ENCODE measurements around the gene OR1F1.
"Not testable (repeated sequence)": the region's sequence is repeated elsewhere in the genome, so short reads cannot be mapped to it uniquely, and the experiment has no call there.

Gene OR1F1

DNA sequence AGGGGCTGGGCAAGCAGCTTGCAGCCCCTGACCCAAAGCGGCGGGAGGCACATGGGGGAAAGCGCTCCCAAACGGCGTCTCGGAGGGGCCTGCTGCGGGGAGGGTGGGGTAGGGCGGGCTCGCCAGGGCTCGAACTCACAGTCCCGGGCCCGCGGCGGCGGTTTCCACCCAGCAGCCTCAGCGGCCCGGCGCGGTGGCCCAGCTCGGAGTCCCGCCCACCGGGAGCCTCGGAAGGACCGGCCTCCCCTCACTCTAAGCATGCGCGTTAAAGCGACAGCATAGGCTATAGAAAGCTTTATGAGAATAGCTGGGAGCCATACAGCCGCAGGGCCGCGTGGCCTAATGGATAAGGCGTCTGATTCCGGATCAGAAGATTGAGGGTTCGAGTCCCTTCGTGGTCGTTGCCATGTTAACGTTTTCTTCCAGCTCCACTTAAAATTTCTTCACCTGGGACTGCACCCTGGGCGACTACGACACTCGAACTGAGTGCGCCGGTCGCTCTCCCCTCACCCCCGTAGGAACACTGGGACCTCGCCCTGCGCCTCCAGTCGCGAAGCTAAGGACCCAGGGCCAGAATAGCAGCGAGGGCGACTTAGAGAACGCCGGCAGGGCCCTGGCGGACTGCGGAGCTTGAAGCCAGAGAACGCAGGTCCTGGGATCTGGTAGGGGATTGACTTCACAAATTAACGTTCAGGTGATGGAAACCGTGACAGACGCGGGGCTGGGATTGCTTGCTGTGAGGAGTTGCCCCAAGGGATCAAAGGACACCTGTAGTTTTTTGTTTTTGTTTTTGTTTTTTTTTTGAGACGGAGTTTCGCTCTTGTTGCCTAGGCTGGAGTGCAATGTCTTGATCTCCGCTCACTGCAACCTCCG is 37.4 kb upstream of the OR1F1 start:
- peak; percentile 95 for DNase-seq (ENCODE audit: low read depth)

DNA sequence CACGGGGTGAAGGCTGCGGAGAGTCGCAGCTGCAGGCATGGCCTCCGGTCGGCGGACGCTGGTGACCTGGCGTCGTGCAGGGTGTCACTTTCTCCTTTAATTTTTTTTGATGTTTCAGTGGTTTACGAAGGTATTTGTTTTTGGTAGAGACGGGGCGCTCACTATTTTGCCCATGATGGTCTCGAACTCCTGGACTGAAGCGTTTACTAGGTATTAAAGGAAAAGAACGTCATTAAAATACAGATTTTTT is 36.1 kb upstream of the OR1F1 start:
- DNase-seq (ENCODE audit: low read depth), result no peak

DNA sequence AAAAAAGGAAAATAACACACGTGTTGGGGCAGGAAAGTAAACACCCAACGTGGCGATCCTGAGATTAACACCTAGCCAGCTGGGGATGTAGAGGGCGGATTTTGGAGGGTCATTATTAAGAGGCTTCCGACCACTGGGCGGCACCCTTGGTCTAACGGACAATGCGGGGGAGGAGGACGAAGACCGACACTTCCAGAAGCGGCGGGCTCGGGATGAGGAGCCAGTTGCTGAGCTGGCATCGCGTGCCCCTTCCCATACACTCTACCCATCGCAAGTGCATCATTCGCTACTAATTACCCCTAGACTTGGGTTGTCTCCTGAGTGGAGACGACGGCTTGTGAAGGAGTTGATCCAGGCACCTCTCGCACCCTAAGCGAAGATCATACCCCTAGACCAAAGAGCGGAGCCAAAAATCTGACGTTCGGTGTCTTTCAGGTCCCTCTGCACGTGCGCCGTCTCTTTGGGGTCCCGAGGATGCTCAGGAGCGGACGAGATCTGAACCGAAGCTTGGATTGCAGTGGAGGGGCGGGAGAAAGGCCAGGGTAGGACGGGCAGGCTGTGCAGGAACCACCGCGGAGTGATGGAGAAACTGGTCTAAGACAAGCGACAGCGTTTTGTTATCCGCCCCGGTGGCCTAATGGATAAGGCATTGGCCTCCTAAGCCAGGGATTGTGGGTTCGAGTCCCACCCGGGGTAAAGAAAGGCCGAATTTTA is 35.6 kb upstream of the OR1F1 start:
- peak; percentile 75 for DNase-seq (ENCODE audit: low read depth)

DNA sequence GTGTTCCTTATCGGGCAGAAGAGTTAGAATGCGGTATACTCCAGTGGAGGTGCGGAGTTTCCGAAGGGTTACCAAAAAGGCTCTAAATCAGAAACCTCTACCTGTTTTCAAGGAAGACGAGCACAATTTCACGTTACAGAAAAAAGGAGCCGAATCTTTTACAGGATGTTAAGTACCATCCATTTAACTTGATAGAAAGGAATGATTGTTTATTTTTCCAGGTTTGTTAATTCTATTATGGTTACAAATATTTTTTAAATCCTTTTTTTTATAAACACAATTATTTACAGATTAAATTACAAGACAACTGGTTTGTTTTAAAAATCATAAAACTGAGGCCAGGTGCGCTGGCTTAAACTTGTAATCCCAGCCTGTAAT is 35.0 kb upstream of the OR1F1 start:
- DNase-seq (ENCODE audit: low read depth), result no peak

DNA sequence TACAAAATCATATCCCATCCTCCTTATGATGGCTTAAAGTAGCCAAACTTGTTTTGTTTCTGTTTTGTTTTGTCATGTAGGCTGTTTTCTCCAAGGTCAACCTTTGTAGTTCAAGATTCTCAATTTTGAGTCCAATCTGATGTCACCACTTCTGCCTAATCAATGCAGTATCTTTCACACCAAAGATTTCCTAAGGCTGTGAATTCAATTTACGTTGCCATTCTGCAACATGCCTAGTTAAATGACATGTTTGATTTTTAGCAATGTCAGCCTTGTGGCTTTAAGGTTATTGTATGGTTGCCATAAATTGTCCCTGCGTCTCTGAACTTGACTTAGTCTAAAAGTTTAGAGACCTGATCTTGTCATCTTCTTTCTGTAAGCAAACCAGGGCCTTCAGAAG is 32.8 kb upstream of the OR1F1 start:
- no peak for DNase-seq (ENCODE audit: low read depth)

DNA sequence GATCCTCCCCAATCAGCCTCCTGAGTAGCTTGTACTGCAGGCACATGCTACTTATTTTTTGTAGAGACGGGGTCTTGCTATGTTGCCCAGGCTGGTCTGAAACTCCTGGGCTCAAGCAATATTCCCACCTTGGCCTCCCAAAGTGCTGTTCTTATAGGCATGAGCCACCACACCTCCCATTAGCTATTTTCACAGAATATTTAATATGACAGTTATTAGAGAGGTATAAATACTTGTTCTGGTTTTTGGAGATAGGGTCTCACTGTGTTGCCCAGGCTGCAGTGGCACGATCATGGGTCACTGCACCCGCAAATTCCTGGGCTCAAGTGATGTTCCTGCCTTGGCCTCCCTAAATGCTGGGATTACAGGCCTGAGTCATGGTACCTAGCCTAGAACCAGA is 32.0 kb upstream of the OR1F1 start:
- no peak for DNase-seq (ENCODE audit: low read depth)

DNA sequence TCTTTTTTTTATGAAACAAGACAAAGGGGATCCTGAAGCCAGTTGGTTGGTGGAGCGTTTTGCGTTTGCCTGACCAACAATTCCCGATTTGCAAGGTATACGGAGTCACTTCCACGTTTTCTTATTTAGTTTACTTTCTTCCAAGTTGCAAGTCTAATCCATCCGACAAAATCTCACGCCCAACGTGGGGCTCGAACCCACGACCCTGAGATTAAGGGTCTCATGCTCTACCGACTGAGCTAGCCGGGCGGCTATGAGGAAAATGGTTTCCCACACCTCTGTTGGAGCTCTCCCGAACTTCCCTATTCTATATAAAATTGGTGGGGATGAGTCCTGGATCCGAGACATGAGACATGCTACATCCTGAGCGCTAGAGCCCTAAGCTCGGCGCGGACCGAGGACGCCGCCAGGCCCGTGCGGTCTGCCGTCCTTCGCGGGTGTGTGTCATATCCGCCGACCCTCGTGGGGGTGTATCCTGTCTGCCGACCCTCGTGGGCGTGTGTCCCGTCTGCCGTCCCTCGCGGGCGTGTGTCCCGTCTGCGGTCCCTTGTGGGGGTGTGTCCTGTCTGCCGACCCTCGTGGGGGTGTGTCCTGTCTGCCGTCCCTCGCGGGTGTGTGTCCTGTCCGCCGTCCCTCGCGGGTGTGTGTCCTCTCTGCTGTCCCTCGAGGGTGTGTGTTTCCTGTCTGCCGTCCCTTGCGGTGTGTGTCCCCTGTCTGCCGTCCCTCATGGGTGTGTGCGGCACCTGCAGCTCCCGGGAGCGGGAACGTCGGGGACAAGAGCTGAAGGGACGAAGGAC is 30.6 kb upstream of the OR1F1 start:
- no peak for DNase-seq (ENCODE audit: low read depth)

DNA sequence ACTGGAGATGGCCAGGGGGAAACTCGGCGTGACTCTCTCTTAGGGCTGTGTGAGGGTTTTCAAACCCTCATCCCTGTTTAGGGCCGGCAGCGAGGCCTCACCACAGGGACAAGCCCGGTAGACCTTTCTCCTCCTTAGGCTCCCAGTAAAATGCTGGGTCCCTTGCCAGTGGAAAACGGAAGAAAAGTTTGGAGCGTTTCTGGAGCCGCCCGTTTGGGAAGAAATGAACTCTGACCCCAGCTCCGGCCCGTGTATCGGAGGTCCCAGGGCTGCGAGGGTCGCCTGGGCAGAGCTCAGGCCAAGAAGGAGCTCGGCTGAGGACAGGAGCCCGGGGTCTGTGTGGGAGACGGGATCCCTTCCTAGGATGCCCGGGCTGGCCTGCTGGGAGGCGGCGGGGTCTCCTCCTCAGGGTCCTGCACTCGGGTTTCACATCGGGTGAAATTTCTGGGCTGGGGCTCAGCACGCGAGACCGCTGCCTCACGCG is 29.9 kb upstream of the OR1F1 start:
- no peak for DNase-seq (ENCODE audit: low read depth)

DNA sequence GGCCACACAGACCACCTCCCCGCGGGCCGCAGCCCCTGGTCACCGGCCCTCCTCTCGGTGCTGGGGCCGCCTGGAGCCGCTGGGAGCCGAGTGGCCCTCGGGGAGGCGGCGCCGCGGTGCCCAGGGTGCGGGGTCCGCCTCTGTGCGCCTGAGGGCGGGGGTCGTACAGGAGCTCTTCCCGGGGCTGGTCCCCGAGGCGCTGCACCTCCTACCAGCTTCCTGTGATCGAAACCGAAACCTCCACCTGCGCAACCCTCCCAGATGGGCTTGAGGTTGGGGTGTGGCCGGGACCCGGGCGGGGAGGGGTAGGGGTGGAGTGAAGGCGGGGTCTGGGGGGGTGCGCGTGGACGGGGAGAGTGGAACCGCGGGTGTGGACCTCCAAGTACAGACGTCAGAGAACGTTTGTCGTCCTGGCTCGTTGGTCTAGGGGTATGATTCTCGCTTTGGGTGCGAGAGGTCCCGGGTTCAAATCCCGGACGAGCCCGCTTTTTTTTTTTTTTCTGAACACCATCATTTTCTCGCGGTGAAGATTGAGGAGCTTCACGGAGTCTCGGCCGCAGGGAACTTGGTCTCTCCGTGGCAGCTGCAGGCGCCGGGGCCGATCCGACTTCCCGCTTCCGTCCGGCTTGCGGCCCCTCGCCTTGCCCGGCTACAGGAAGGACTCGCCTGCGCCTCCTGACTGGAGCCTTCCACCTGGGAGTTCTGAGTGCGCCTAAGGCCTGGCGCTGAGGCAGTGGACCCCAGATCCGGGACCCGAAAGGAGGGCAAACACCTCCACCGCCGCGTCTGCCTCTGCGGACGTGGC is 29.3 kb upstream of the OR1F1 start:
- DNase-seq (ENCODE audit: low read depth), result peak; percentile 79

DNA sequence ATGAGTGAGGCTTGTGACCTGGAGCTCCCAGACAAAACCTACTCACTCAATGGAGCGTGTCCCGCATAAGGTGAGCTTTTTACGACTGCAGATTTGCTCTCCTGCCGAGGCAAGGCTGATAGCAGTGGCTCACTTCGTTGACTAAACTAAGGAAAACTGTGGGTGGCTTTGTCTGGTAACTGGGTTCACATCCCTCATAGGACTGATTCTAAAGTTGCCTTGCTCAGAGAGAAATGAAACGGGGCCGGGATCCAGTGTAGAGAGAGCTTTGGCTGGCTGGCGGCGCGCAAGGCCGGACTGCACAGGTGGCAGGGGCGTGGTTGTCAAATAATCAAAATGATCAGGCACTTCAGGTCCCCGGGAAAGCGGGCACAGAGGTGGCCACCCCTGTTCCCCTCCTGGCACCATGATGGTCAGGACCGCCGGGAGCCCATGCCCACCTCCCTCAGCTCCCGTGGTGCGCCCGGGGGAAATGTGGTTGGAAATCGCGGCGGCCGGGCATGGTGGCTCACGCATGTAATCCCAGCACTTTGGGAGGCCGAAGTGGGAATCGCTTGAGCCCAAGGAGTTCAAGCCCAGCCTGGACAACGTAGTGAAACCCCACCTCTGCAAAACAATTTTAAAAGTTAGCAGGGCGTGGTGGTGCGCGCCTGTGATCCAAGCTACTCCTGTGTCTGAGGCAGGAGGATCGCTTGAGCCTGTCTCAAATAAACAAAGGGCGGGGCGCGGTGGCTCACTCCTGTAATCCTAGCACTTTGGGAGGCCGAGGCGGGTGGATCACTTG is 26.6 kb upstream of the OR1F1 start:
- no peak for DNase-seq (ENCODE audit: low read depth)

DNA sequence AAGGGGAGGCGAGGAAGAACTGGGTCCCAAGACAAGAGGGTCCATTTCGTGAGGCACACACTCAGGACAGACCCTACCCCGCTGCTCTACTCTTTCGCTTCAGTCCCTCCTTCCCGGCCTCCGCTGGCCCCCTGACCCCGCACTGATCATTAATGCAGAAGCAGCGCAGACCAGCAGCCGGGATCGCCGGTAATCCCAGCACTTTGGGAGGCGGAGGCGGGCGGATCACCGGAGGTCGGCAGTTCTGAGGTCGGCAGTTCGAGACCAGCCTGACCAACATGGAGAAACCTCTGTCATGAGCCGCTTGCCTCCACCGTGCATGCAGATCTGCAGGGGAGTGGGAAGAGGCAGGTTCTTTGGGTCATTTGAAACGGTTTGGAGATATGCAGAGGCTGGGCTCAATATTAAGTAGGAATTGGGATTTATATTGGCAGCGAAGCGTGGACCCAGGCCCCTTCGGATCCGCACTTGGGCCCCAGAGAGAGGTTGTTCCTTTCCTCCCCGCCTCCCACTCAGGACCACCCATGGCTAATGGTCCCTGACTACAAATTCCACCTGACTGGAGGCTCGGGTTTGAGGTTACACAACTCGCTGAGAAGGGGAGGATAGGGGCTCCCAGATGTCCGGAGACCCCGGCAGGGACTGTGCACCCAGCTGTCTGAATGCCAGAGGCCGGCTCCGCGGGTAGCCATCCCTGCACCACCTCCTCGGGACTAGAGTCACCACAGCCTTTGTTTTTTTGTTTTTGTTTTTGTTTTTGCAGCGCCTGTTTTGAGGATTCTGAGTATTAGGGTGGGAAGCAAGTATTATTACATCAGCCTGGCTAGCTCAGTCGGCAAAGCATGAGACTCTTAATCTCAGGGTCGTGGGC is 23.6 kb upstream of the OR1F1 start:
- no peak for DNase-seq (ENCODE audit: low read depth)

DNA sequence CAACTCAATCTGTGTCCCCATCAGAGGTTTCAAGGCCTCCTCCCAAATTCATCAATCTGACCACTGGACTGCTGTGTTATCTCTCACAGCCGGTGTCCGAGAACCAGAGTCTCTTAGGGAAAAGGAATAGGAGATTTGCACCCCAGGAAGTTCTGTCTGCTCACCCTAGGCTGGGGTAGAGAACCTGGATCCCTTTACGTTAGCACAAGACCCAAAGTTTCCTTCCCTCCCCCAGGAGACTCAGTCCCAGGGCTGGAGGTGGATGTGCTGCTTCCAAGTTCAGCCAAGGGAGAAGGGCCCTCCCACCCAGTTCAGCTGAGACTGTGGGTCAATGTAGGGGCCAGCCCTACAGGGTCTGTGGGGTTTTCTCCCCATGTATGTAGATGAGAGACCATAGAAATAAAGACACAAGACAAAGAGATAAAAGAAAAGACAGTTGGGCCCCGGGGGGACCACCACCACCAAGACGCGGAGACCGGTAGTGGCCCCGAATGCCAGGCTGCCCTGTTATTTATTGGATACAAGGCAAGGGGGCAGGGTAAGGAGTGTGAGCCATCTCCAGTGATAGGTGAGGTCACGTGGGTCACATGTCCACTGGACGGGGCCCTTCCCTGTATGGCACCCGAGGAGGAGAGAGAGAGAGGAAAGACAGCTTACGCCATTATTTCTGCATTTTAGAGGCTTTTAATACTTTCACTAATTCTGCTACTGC is 22.7 kb upstream of the OR1F1 start:
- no peak for DNase-seq (ENCODE audit: low read depth)

DNA sequence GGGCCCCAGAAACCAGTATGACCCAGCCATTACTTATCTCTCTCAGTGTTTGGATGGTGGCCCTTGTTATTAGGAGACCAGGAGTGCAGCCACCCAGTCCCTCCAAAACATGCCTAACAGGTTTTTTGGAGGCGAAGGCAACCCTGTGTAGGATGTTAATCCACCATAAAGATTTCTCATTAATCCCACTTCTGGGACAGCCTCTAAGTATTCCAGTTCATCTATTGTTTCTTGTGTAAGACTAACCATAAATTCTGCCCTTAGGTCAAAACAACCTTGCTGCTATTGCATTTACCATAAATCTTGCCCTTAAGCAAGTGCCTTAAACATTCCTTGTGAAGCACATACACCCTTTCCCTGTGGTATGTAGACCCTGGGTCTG is 21.5 kb upstream of the OR1F1 start:
- no peak for DNase-seq (ENCODE audit: low read depth)

DNA sequence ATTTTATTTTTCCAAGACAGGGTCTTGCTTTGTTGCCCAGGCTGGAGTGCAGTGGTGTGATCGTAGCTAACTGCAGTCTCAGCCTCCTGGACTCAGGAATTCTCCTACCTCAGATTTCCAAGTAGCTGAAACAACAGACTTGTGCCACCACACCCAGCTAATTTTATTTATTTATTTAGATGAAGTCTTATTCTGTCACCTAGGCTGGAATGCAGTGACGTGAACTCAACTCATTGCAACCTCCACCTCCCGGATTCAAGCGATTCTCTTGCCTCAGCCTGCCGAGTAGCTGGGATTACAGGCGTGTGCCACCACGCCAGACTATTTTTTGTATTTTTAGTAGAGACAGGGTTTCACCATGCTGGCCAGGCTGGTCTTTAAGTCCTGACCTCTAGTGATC is 19.3 kb upstream of the OR1F1 start:
- not testable (repeated sequence) for DNase-seq (ENCODE audit: low read depth)

DNA sequence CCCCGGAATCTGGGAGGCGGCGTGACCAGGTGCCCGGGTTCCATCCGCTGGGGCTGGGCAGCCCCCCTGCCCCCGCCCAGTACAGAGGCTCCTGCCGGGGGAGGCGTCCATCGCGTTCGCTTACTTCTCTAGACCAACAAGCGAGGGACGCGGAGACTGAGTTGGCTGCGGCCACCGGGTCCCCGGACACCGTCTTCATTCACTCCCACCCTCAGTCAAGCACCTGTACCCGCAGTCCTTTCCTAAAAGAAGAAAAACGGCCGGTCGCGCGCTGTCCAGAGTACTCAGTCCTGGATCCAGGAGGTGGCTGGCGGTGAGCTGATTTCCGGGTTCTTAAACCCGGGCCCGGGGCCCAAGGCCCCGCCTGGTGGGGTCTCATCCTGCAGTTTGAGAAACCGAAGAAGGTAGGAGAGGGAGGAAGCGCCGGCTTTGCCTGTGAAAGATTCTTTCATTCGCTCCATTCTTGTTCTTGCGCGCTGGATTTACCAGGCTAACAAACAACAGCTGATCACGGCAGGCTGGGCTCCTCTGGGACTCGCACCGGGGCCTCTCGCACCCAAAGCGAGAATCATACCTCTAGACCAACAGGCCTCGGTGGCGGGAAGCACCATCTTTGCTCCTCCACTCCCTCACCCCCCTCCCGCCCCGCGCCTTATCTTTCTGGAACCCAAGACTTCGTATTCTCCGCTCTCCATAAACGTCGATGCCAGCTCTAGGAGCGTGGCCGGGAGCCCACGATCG is 17.4 kb upstream of the OR1F1 start:
- DNase-seq (ENCODE audit: low read depth), result no peak

DNA sequence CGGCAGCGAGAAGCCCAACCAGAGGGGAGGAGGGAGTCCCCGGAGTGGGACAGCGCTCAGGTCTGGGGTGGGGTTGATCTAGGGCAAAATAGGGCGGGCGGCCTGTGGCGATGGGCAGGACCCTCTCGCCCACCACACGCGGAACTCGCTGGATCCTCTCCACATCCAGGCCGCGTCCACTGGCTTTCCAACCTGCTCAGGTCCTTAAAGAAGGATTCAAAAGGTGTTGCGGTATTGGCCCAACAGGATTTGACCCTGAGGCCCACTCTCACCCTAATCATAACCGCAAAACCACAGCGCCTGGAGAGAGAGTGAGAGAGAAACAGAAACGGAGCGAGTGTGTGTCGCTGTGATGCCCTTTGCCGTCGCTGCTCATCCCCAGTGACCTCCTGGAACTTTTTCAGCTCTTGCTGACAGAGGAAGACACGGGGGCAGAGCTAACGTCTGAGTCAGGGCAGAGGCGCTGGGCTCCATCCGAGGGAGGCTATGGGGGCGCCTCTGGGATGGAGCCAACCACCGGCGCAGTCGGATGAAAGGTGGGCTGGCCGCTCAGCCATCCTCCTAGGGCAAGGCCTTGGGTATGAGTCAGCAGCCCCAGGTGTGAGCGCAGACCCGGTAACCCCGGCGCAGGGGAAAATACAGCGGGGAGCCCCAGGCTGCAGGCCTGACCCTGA is 16.7 kb upstream of the OR1F1 start:
- DNase-seq (ENCODE audit: low read depth), result no peak

DNA sequence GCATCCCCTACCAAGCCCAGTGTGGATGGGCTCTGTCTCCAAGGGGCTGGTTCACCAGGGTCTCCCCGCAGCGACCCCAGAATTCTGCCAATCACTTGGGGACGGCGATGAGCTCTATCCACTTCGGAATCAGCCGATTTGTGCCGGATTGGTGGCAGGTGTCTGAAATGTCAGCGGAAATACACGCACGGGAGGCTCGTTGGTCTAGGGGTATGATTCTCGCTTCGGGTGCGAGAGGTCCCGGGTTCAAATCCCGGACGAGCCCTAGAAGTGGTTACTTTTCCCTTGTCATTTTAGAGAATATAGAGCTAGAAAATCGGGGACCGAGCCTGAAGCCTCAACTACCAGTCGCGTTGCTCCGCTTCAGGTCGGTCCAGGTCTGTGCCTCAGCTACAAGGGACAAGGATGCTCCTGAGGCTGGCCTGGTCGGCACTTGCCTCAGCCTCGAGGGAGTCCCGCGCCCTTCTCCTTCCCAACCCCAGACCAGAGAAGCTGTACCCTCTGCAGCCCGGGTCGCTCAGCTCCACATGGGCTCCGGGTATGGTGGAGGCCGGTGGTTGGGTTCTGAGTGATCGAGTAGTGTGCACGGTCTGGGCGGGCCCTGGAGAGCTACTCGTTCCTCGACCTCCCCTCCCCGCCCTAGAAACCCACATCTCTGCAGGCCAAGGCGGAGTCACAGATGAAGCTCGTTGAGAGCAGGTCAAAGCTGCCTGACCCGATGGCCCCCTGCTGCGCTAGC is 16.0 kb upstream of the OR1F1 start:
- no peak for DNase-seq (ENCODE audit: low read depth)
